WI38 (cell line): Measurements from ENCODE around the gene MRPL28.
"Not testable (repeated sequence)": the region's sequence is repeated elsewhere in the genome, so short reads cannot be mapped to it uniquely, and the experiment has no call there.

ENCODE experiments used
- H3K4me3 ChIP-seq: 2 replicates; pipeline ENCODE4 v1.5.1; 2011; ENCODE audit warnings: low read depth, mild to moderate bottlenecking, control low read depth, low read length
- CTCF ChIP-seq: IDR thresholded peaks from 2 replicates; pipeline ENCODE4 v1.5.1; 2012; ENCODE audit warnings: low read depth, mild to moderate bottlenecking, control low read depth, low read length

MRPL28 gene

GRCh38 chr16:353404-354290, 16.7 kb downstream of the MRPL28 start:
- TF ChIP-seq CTCF, result no peak
- peak overlapping the region; percentile 29 for H3K4me3 ChIP-seq

DNA sequence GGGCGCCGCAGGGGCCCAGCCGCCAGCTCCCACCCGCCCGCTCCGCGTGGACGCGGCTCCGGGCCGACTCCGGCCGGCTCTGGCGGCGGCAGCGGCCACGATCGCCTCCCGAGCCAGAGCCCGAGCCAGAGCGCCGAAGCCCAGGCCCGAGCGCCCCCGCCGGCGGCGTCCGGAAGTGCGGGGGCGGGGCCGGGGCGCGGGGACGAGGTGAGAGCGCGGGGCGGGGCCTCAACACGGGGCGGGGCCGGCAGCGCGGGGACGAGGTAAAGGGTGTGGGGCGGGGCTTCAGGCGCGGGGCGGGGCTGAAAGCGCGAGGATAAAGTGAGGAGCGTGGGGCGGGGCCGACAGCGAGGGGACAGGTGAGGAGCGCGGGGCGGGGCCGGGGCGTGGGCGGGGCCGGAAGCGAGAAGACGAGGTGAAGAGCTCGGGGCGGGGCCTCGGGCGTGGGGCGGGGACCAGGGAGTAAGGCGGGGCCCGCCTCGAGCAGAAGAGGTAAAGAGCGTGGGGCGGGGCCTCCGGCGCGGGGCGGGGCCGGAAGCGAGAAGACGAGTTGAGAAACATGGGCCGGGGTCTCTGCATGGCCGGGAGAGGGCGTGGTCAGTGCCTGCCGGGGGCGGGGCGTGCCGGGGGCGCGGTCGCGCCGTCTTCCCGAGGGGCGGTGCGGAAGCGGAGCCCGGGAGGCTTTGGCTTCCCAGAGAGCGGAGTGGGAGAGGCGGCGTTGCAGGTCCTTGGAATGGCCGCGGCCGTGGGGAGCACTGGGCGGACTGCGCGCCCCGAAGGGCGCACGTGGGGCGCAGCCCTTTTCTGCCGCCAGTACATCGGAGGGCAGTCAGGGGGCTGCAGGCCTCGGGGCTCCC, 17.6 kb downstream of the MRPL28 start, which contains the start of gene AXIN1:
Gene AXIN1, minus strand, starts transcription at position 177 of the 857 bp plus-strand sequence. CDS start 5,698 bp downstream, outside the sequence.
- peak within 1 kb of the TSS; percentile 64 for H3K4me3 ChIP-seq
- 0 out of 2 replicates have a peak, but pooled peaks have one; percentile 4 for TF ChIP-seq CTCF

DNA sequence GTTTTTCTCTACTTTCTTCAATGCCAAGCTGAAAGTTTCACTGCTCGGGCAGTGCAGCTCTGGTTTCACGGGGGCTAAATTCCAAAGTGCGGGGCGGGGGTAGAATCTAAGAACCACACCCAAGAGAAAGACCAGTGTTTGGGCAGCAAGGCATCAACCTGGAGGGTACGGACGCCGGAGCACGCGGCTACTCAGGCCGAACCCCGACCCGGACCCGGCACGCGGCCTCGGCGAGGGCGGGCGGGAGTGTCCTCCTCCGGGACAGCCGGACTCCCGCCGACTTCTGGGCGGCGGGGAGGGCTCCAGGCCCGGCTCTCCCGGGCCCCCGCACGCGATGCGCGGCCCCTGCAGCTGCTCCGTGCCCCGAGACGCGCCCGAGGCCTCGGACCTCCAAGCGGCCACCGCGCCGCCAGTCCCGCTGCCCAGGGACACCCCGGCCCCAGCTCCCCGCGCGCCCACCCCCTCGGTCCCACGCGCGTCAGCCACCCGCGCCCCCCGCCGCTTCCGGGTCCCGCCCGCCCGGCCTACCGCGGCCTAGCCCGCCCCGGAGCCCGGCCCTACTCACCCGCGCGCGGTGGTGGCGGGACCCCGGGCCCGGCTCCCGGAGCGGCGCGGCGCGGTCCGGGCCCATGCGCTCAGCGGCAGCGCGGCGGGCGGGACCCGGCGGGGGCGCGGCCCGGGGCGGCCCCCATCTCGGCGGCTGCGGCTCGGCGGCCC, 18.4 kb downstream of the MRPL28 start:
- peak overlapping the region; percentile 64 for H3K4me3 ChIP-seq
- no peak for TF ChIP-seq CTCF

- no peak overlapping the region for H3K4me3 ChIP-seq
- no peak for TF ChIP-seq CTCF
Measured at GRCh38 chr16:350203-350602, 20.1 kb downstream of the MRPL28 start.

DNA sequence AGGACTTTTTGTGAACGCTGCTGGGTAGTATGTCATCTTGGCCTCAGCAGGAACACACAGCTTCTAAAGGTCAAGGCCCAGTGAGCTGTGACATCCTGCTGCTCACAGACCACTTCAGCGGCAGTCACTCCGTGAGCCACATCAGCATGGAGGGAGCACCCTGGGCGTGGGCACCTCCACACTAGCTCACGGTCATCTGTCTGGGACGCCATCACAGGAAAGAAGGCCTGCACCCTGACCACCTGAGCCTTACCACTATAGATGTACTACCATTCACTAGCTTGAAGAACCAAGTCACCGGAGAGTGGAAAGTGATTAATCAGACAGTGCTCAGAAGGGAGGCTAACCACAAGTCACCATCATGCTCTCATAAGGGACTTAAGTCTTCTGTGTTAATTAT, 21.1 kb downstream of the MRPL28 start:
- no peak for TF ChIP-seq CTCF
- no peak overlapping the region for H3K4me3 ChIP-seq

GRCh38 chr16:348495-348894, 21.8 kb downstream of the MRPL28 start:
- not testable (repeated sequence) for H3K4me3 ChIP-seq

GRCh38 chr16:347203-347602, 23.1 kb downstream of the MRPL28 start:
- TF ChIP-seq CTCF, result no peak
- H3K4me3 ChIP-seq, result no peak overlapping the region
